Neutrophil (primary cell): ENCODE data around the gene PANK4.

Source experiments
- H3K27ac ChIP-seq: fragments of 200-600 bp; sonication (generic); 2 replicates; pipeline ENCODE4 v1.5.1; 2016; ENCODE audit warnings: mild to moderate bottlenecking, moderate library complexity
- H3K27me3 ChIP-seq: fragments of 200-600 bp; sonication (generic); 2 replicates; pipeline ENCODE4 v1.6.0; 2016; ENCODE audit warnings: mild to moderate bottlenecking
- H3K36me3 ChIP-seq: fragments of 200-600 bp; sonication (generic); 2 replicates; pipeline ENCODE4 v1.5.1; 2017
- H3K4me1 ChIP-seq, 2 experiments: fragments of 200-600 bp in 1 of 2; sonication (generic) in 1 of 2; 1 replicate in 1 of 2; 2 replicates in 1 of 2; pipeline versions ENCODE4 v1.5.1 to v1.6.1; 2013 to 2016; ENCODE audit warnings: low read depth in 1 of 2, low read length in 1 of 2, mild to moderate bottlenecking in 1 of 2, moderate library complexity in 1 of 2; ENCODE audit not compliant: control insufficient read depth in 1 of 2, insufficient read depth in 1 of 2
- H3K4me3 ChIP-seq, 2 experiments: fragments of 200-600 bp in 1 of 2; sonication (generic) in 1 of 2; 1 replicate in 1 of 2; 2 replicates in 1 of 2; pipeline ENCODE4 v1.5.1; 2013 to 2016; ENCODE audit warnings: low read depth in 1 of 2, low read length in 1 of 2, mild to moderate bottlenecking in 1 of 2, moderate library complexity in 1 of 2
- H3K9me3 ChIP-seq: fragments of 200-600 bp; sonication (generic); 2 replicates; pipeline ENCODE4 v1.5.1; 2016
- CTCF ChIP-seq: fragments of 200-600 bp; sonication (generic); IDR thresholded peaks from 2 replicates; pipeline ENCODE4 v1.5.1; 2016; ENCODE audit warnings: antibody characterized with exemption

PANK4 gene

GRCh38 chr1:2512862-2513421 is 13.5 kb downstream of the PANK4 start:
- no peaks in the 10 kb centered on the region for H3K4me1 ChIP-seq
- H3K27ac ChIP-seq: no peak overlapping the region
- H3K36me3 ChIP-seq: peaks cover 100% of the 10 kb centered on the region
- H3K27me3 ChIP-seq: no peaks in the 10 kb centered on the region
- H3K9me3 ChIP-seq: no peaks in the 10 kb centered on the region
- TF ChIP-seq CTCF: no peak
- no peak overlapping the region for H3K4me3 ChIP-seq

GRCh38 chr1:2510366-2511155 is 15.8 kb downstream of the PANK4 start:
- Histone ChIP-seq H3K27me3 (no peaks in the 10 kb centered on the region), H3K9me3 (no peaks in the 10 kb centered on the region), H3K4me3 (no peak overlapping the region), H3K27ac (no peak overlapping the region), H3K36me3 (peaks cover 88% of the 10 kb centered on the region), H3K4me1 (no peaks in the 10 kb centered on the region)
- no peak for TF ChIP-seq CTCF

GRCh38 chr1:2509589-2509988 is 16.8 kb downstream of the PANK4 start:
- no peak for TF ChIP-seq CTCF
- Histone ChIP-seq H3K9me3 (no peaks in the 10 kb centered on the region), H3K27ac (no peak overlapping the region), H3K4me1 (no peaks in the 10 kb centered on the region), H3K27me3 (no peaks in the 10 kb centered on the region), H3K36me3 (peaks cover 78% of the 10 kb centered on the region), H3K4me3 (no peak overlapping the region)

GRCh38 chr1:2508751-2509150 is 17.6 kb downstream of the PANK4 start:
- H3K4me1 ChIP-seq: no peaks in the 10 kb centered on the region
- H3K4me3 ChIP-seq: no peak overlapping the region
- TF ChIP-seq CTCF: no peak
- no peak overlapping the region for H3K27ac ChIP-seq
- peaks cover 70% of the 10 kb centered on the region for H3K36me3 ChIP-seq
- H3K9me3 ChIP-seq: no peaks in the 10 kb centered on the region
- H3K27me3 ChIP-seq: peaks cover 6% of the 10 kb centered on the region

GRCh38 chr1:2508180-2508579 is 18.2 kb downstream of the PANK4 start:
- Histone ChIP-seq H3K27ac (no peak overlapping the region), H3K9me3 (no peaks in the 10 kb centered on the region), H3K36me3 (peaks cover 64% of the 10 kb centered on the region), H3K4me3 (no peak overlapping the region), H3K4me1 (no peaks in the 10 kb centered on the region), H3K27me3 (peaks cover 11% of the 10 kb centered on the region)
- no peak for TF ChIP-seq CTCF
